ENCODE data around the gene ZBTB5. TPM values are rescaled to one million over a fixed set of nuclear protein-coding genes. Genes with fewer than 3 reads are reported as not detected.
A peak's percentile ranks its signal among the peaks of the same experiment; 100 is the strongest.

ZBTB5 gene
- total and polyA plus RNA-seq, 9 of the 15 experiments (the other 6 are each of a cell fraction or from before 2014, with no cell fraction given): 2.3 to 43.2 (median 15.5) TPM

GRCh38 chr9:37443566-37443965 lies 21.7 kb downstream of the ZBTB5 start:
- TF ChIP-seq ARID4B (CRISPR knock-in tag; IDR thresholded peaks at IDR 0.05) (0 out of 2 replicates have a peak, but pooled peaks have one; percentile 35), ATF7 (IDR thresholded peaks at IDR 0.05) (no peak), SFPQ (IDR thresholded peaks at IDR 0.05; ENCODE audit: low read depth, low read length) (no peak)
- ChIA-PET CTCF (ENCODE audit: low intra/inter-chr PET ratio) (no interaction called here), POLR2A (interaction anchor here (0.7 to 2.2 kb wide), 3 partner anchors 9 to 19 kb away, joined by 3 to 6 read pairs (median 4); no protein-coding TSS in a partner anchor)
- in situ Hi-C loops (cut with MboI) (no loop called here), intact Hi-C loops (cut with micrococcal nuclease) (no loop called here)
- no peak overlapping the region for H3K9ac ChIP-seq (ENCODE audit: insufficient read depth in 1 of 2, low read depth in 2 of 2, low read length in 2 of 2)
- no peaks in the 10 kb centered on the region for H3K27me3 ChIP-seq (ENCODE audit: control insufficient read depth in 2 of 2, insufficient read depth in 2 of 2, low read length in 2 of 2)
- 91% methylated on average over 5 of the region's 5 CpGs for WGBS (ENCODE audit: insufficient coverage, low coverage, missing lambda C conversion rate)
- H3K79me2 ChIP-seq (ENCODE audit: control insufficient read depth, insufficient read depth, low read length): peaks cover 50% of the 10 kb centered on the region; the same call in 2 of the 3 replicates
- peaks cover 16% of the 10 kb centered on the region; the same call in 1 of the 2 replicates for H4K20me1 ChIP-seq (replicated peaks; ENCODE audit: control insufficient read depth, insufficient read depth, low read length)
- no peak overlapping the region for H3K27ac ChIP-seq (ENCODE audit: extremely low read depth, low read depth, low read length)
- DNase-seq (ENCODE audit: extremely low read depth in 1 of 4, low spot score in 3 of 4) (no peak), ATAC-seq (no peak), FAIRE-seq (no peak)
- H3K36me3 ChIP-seq (ENCODE audit: control insufficient read depth, insufficient read depth, low read length): peaks cover 65% of the 10 kb centered on the region
- H3K4me3 ChIP-seq: no peak overlapping the region
- no TSS peak for BruUV-seq (replicated peaks)
- H3K9me3 ChIP-seq (replicated peaks; ENCODE audit: control insufficient read depth, insufficient read depth, low read depth, low read length): no peaks in the 10 kb centered on the region
- H3K4me2 ChIP-seq (ENCODE audit: insufficient read depth, low read length): no peak overlapping the region
- no peak overlapping the region for H2AFZ ChIP-seq (ENCODE audit: low read depth, low read length)
- no peaks in the 10 kb centered on the region for H3K9me1 ChIP-seq (ENCODE audit: control insufficient read depth, insufficient read depth, low read length)
- H3K4me1 ChIP-seq (replicated peaks in 1 of 2; ENCODE audit: control insufficient read depth in 2 of 2, insufficient read depth in 2 of 2, low read length in 2 of 2): no peaks in the 10 kb centered on the region

All from K562 (cell line).